SU-DHL-6 (cell line): ENCODE measurements around the gene TET3.

Experiments
- EZH2phosphoT487 ChIP-seq: fragments of 200-600 bp; sonication (generic), shearing (Covaris generic); conservative IDR thresholded peaks from 2 replicates; pipeline ENCODE4 v1.6.1; 2018; ENCODE audit warnings: mild to moderate bottlenecking, antibody characterized with exemption, low read length, moderate library complexity, mixed read lengths
- TF ChIP-seq, protein P1 (sequence below): fragments of 200-600 bp; sonication (generic); IDR thresholded peaks from one replicate; pipeline ENCODE4 v1.5.1; 2017; ENCODE audit warnings: antibody characterized with exemption, mild to moderate bottlenecking, low read length, moderate library complexity; ENCODE audit not compliant: insufficient read depth, poor library complexity, severe bottlenecking

DNA sequence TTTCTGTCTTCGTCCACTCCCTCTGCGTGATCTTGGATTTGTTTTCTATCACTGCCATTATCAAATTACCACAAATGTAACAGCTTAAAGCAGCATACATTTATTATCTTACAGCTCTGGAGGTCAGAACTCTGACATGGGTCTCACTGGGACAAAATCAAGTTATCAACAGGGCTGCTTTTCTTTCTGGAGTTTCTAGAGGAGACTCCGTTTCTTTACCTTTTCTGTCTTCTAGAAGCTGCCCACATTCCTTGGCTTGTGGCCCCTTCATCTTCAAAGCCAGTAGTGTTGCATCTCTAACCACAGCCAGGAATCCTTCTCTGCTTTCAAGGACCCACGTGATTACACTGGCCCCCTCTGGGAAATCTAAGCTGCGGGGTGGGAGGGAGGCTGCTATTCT lies 21.9 kb upstream of the TET3 start:
- TF ChIP-seq, protein P1, sequence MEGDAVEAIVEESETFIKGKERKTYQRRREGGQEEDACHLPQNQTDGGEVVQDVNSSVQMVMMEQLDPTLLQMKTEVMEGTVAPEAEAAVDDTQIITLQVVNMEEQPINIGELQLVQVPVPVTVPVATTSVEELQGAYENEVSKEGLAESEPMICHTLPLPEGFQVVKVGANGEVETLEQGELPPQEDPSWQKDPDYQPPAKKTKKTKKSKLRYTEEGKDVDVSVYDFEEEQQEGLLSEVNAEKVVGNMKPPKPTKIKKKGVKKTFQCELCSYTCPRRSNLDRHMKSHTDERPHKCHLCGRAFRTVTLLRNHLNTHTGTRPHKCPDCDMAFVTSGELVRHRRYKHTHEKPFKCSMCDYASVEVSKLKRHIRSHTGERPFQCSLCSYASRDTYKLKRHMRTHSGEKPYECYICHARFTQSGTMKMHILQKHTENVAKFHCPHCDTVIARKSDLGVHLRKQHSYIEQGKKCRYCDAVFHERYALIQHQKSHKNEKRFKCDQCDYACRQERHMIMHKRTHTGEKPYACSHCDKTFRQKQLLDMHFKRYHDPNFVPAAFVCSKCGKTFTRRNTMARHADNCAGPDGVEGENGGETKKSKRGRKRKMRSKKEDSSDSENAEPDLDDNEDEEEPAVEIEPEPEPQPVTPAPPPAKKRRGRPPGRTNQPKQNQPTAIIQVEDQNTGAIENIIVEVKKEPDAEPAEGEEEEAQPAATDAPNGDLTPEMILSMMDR = no peak
- no peak for TF ChIP-seq EZH2phosphoT487
